GM18499 (cell line): ENCODE results near the gene CNDP1.
"Not testable (repeated sequence)": the region's sequence is repeated elsewhere in the genome, so short reads cannot be mapped to it uniquely, and the experiment has no call there.

ENCODE experiments used
- ATAC-seq: cut with Tn5 transposase; IDR thresholded peaks from one replicate; pipeline ENCODE4 v1.9.1; 2021; ENCODE audit warnings: moderate number of reproducible peaks; ENCODE audit not compliant: insufficient read depth, unreplicated experiment

Gene CNDP1

DNA sequence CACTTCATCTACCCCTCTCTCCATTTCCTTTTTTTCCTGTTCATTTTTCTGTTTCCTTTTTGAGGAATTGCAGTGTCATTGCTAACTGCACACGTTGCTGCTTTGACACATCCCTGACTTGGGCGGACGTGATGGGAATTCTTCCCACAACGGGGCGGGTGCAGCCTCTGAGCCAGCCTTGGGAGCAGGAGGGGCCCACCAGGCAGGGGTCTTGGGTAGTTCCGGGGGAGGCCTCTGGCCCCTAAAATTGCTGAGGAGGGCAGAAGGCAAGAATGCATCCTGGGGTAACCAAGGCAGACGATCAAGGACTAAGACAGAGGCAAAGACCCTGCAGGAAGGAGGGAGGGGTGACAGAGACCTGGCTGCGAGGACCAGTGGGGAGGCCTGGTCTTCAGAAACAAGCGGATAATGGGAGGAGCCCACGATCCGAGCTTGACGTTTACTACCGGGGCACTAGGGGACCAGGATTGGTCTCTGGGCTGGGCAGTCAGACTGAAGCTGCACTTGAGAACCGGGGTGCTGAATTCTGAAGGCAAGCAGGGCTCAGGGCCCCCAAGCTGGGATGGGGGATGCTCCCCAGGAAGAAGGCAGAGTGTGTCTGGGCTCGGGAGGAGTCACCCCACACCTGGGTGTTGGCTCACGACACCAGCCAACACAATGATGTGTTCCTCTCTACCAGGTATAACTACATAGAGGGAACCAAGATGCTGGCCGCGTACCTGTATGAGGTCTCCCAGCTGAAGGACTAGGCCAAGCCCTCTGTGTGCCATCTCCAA is 14.8 kb upstream of the CNDP1 start:
- no peak for ATAC-seq

DNA sequence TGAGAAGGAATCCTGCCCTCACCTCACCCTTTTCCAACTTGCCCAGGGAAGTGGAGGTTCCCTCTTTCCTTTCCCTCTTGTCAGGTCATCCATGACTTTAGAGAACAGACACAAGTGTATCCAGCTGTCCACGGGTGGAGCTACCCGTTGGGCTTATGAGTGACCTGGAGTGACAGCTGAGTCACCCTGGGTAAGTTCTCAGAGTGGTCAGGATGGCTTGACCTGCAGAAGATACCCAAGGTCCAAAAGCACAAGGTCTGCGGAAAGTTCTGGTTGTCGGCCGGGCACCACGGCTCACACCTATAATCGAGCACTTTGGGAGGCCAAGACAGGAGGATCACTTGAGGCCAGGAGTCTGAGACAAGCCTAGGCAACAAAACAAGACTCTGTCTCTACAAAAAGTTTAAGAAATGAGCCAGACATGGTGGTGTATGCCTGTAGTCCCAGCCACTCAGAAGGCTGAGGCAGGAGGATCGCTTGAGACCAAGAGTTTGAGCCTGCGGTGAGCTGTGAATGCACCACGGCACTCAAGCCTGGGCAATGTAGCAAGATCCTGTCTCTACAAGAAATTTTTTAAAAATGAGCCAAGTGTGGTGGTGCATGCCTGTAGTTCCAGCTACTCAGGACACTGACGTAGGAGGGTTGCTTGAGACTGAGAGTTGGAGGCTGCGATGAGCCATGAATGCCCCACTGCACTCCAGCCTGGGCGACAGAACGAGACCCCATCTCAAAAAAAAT is 14.0 kb upstream of the CNDP1 start:
- ATAC-seq: no peak

DNA sequence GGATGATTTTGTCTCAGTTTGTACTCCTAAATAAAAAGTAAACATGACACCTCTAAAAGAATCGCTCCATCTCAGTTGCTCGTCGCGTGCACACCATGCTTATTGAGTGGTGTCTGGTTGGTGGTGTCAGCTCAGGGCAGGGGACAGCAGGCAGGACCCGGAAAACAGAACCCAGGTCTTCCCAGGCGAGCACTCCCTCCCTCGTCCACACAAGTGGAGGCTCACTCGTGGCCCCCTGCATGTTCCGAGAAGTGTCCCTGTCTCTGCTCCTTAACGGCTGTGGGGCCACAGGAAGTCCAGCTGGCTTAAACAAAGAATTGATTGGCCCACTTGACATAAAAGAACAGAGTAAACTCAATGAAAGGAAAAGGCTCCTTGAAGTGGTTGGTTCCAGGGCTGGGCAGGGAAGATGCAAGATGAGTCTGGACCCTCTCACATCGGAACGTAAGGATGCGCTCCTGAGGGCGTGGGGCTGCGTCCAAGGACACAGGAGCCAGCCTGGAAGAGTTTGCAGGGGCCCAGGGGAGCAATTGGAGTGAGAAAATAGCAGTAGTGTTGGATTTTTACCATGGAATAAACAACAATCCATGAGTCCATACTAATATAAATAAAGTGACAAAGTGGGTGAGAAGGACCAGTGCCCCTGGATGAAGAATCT is 13.1 kb upstream of the CNDP1 start:
- no peak for ATAC-seq

DNA sequence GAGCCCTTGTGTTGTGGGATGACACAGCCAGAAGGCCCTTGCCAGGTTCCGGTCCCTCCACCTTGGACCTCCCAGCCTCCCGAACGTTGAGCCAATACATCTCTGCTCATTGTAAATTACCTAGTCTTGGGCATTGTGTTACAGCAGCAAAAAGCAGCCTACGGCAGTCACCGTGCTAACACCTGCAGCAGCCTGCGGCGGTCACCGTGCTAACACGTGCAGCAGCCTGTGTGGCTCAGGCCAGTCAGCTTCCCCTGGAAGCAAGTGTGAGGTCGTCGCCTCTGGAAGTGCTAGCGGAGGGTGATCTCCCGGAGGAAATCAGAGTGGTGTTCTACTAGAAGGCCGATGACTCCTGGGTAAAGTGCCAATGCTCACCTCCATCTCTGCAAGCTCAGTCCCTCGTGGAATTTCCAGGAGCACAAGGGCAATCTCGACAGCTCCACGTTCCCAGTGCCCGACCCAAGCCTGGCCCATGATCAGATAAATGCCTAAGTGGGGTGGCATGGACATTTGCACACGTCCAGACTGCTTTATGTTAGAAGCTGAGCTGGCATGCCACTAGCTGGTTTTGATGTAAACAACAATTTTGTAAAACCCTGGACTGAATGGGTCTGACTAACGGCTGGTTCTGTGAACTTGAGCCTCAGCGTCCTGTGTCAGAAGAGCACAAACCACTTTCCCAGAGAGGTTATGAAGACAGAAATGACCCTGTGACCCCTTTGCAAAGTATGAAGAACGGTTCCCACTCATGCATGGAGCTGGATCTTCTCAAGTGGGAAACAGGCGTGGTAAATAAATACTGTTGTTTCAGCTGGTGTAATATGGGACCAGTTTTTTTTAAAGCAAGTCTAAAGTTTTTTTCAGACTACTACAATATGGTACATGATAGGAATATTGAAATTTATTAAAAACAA is 11.4 kb upstream of the CNDP1 start:
- no peak for ATAC-seq

DNA sequence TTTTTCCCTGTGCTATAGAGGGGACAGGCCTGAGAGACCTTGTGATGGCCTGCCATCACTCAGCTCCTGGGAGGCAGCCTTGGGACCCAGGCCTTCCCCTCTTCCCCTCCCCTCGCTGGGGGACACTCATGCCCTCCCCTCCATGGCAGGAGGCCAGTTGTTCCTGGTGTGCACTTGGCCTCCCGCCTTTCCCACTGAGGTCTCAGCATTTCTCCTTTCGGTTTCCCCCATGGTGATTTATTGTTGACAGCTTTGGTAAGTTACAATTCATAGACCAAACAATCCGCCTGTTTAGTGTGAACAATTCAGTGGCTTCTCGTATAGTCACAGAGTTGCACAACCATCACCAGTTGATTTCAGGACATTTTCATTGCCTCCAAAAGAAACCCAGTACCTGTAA is 10.2 kb upstream of the CNDP1 start:
- ATAC-seq: no peak

DNA sequence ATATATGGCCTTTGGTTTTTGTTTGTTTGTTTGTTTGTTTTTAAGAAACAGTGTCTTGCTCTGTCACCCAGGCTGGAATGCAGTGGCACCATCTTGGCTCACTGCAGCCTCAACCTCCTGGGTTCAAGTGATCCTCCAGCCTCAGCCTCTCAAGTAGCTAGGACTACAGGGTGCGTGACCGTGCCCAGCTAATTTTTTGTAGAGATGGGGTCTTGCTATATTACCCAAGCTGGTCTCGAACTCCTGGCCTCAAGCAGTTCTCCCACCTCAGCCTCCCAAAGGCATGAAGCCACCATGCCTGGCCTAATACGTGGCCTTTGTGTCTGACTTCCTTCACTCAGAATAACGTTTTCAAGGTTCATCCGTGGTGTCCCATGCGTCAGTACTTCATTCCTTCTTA is 9.4 kb upstream of the CNDP1 start:
- not testable (repeated sequence) for ATAC-seq

DNA sequence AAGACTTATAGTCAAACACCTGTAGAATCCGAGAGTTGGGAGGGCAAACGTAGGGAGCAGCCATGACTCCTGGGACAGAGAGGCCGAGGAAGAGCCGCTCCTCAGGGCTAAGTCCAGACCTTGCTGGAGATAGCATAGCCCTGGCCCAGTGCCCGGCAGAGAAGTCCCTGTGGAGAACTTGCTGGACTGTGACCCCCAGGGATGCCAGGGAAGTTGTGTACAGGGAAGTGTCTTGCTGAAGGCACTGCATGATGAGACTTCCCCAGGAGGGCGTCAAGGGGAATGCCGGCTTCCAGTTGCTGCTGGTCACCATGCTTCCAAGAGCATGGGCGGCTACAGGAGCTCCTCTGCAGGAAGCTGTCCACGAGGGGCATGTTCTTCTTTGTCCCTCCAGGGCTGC is 8.6 kb upstream of the CNDP1 start:
- no peak for ATAC-seq

DNA sequence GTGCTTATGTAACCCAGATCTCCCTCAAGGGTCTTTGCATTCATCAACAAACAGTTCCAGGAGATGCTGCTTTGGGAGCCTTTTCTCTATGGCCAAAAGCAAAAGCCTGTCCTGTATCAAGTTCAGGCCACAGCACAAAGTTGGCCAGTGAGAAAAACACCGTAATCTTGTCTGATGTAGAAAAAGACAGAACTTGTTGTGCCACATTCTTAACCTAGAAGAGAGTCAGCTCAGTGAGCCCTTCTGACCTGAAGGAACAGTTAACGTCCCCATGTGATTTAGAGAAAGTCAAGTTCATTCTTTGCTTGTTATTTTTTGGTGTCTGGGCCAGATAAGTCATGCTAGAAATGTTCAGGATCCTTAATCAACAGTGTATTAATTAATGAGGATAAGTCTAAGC is 7.8 kb upstream of the CNDP1 start:
- no peak for ATAC-seq

DNA sequence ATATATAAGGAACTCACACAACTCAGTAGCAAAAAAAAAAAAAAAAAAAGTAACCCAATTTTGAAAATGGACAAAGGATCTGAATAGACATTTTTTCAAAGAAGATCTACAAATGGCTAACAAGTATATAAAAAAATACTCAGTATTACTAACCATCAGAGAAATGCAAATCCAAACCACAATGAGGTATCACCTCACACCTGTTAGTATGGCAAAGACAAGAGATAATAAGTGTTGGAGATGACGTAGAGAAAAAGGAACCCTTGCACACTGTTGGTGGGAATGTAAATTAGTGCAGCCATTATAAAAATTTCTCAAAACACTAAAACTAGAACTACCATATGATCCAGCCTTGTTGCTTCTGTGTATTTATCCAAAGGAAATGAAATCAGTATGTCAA is 5.8 kb upstream of the CNDP1 start:
- peak; percentile 44 for ATAC-seq

DNA sequence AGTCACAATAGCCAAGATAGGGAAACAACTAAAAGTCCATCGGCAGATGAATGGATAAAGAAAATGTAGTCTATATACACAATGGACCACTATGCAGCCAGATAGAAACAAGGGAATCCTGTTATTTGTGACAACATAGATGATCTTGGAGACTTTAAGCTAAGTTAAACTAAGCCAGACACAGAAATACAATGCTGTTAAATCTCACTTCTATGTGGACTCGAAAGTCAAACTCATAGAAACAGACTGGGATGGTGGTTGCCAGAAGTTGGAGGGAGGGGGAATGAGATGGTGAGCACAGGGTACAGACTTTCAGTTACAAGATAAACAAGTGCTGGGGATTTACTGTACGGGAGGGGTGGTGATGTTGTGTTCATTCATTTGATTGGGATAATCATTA is 5.4 kb upstream of the CNDP1 start:
- peak; percentile 4 for ATAC-seq

DNA sequence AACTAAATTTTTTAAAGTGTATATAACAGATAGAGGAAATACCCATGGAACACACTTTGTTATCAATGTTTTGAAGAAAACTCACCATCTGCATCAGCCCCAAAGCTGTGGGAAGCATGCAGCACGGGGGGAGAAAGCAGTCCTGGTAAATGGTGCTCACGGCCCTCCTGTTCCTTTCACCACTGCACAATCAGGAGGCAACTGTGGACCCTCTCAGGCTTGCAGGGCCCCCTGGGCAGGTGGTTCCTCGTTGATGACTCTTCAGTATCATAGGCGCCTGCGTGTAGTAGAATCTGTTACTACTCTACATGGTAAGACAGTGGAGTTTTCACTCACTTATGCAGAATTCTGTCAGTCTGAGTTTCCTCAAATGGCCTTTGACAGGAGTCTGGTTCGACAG is 4.9 kb upstream of the CNDP1 start:
- no peak for ATAC-seq

DNA sequence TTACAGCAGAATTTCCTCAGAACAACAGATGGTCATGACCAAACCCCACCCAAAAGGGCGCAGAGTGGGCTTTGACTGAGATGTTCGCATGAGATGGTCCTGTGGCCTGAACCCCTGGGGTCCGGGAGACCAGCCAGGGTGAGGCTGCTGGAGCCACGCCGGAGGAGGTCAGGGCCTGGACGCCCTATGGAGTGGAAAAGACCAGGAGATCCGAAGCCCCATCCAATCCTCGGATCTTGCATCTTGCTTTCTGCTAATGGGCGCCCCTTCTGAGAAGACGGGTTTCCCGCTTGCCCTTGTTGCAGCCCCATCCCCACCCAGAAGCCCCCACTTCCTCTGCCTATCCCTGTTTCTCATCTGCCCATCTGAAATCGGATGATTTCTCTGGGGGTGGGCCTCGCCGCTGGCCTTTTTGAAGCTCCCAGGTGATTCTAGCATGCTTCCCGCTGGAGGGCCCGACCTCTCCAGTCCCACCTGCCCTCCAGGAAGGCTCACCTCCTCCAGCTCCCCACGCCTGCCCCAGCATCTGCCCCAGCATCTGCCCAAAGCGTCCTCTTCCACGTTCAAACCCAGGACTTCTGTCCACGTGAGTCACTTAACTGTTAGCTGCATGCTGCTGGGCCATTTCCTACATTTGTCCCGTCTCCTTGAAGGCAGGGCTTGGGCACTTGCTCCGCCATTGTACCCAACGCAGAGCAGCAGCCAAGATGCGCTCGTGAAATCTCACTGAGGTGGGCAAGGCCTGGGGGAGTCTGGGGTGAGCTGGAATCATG is 4.3 kb upstream of the CNDP1 start:
- no peak for ATAC-seq

DNA sequence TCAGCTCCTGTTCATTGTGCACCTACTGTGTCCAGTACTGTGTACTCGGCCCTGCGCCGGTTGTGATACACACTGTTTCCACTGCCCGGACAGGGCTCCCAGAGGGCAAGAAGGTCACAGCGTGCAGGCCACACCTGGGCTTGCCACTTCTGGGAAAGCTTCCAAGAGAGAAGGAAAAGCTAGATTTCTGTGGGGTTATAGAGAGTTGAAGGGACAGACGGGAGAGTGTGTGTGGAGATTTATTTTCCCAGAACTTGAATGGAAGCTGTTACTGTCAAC is 3.8 kb upstream of the CNDP1 start:
- ATAC-seq: no peak

DNA sequence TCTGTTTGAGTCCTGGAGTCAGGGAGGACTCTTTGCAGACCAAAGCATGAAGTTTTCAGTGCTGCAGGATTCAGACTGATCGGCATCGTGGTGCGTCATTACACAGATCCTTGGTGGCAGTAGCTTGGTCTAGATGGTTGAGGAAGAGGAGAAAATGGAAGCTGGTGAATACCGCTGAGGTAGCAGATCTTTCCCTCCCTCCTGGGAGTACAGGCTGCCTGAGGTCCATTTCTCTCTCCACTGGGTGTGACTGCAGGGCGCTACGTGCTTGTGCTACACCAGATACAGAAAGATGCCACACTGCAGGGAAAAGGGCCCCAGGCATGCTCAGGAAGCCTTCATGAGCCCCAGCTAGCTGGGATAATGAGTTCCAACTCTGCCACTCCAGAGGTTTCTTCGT is 3.3 kb upstream of the CNDP1 start:
- no peak for ATAC-seq

DNA sequence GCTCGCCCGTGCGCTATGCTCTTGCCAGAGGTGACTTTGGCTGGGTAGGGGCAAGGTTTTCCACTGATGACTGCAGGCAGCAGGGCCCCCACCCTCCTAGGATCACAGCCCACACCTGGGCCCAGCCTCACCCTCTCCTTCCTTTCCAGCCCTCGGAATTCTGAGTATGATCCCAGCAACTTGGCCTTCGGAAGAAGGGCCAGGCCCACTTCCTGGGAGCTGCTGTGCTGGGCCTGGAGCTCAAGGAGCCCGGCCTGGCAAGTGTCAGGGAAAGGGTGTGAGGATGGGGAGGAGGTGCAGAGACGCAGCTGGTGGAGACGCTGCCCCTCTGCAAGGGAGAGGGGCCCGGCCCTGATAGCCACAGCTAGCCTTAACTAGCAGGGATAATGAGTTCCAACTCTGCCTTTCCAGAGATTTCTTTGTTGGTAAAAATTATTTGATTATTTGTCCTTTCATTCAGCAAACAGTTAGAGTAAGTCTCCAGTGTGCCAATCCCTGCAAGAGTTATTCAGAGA is 1.7 kb upstream of the CNDP1 start:
- ATAC-seq: no peak

DNA sequence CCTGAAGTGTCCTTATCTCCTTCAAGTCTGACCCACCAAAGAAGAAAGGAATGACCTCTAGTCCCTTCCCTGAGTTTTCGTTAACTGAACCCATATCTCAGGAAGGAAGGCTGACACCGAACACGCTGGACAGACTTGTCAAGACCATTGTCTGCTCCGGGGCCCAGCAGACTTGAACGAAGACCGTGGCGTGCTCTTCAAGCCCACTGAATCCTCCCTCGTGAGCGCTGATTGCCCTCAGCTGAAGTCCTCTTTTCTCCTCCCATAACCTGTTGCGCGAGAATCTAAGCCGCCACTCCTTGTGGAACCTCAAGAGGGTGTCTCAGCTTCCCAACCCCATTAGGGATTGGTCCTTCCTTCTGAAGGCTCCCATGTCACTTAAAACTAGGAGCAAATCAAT is 634 bp upstream of the CNDP1 start:
- no peak for ATAC-seq

DNA sequence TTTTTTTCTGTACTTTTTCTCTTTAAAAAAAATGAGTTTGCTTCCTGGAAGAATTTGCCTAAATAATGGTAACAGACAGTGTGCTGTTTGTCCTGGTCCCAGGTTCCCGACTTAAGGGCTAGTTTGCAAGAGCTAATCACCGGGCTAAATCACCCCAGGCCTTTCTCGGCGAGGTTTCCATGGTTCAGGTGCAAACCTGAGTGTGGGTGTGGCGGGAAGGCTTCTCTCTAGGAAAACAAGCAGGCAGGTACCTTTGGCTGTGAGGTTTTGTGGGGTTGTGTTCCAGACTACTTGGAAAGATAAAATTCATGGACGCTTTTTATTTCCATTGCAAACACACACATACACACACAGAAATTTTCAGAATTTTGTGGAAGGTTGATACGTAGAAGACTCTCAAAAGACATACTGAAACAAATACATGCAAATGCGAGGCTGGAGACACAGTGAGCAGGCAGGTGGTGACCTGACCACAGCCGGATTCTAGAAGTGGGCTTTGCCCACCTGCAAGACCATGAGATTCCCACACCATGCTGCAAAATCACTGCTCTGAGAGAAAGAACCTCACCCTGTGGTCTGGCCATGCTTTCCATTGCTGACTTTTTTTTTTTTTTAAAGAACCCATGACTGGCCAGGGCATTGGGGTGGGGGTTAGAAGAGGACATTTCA is 815 bp downstream of the CNDP1 start:
- no peak for ATAC-seq

DNA sequence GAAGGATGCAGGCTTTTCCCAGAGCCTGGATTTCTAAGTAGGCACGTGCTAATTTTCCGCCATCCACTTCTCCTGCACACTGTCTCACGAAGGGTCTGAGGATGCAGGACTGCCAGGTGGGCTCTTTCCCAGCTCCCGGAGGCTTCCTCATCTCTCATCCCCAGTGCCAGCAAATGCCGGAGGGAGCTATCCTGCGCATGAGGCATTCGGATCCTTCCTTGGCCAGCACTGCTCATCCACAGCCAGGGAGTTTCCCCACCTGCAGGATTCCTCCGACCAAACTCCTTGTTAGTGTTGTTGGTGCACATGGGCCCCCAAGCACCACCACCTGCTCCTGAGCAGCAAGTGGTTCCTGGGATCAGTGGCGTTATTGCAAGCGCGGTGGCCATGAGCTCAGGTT is 5.0 kb downstream of the CNDP1 start:
- ATAC-seq: no peak
